Adrenal gland (tissue), 12 donors: Measurements from ENCODE around the gene IL31. TPM values are rescaled to one million over a fixed set of nuclear protein-coding genes. Genes with fewer than 3 reads are reported as not detected.

Experiments
- DNase-seq, 7 donors: peaks; one replicate each; pipeline ENCODE4 v3.0.0-alpha.2; 2019 to 2020
- H3K27ac ChIP-seq, 5 donors: fragments of 200-600 bp; sonication (generic) in 4 of 5; 1 replicate in 3 of 5; 2 replicates in 2 of 5; pipeline versions ENCODE4 v1.5.1 to v1.8.0; 2016 to 2020; ENCODE audit warnings: mild to moderate bottlenecking in 1 of 5
- H3K27me3 ChIP-seq: fragments of 200-600 bp; 2 replicates; pipeline ENCODE4 v1.8.0; 2021
- H3K36me3 ChIP-seq, 2 donors: fragments of 200-600 bp; replicated peaks in 1 of 2; 1 replicate in 1 of 2; 2 replicates in 1 of 2; pipeline versions ENCODE4 v1.5.1 to v1.8.0; 2018 to 2022
- H3K4me1 ChIP-seq, 2 donors: fragments of 200-600 bp; replicated peaks in 1 of 2; 1 replicate in 1 of 2; 2 replicates in 1 of 2; pipeline versions ENCODE4 v1.5.1 to v1.8.0; 2018 to 2021
- H3K4me3 ChIP-seq, 4 donors: fragments of 200-600 bp; sonication (generic) in 3 of 4; one replicate each; pipeline ENCODE4 v1.5.1; 2016 to 2018
- H3K9me3 ChIP-seq, 3 donors: fragments of 200-600 bp; sonication (generic) in 1 of 3; replicated peaks in 1 of 3; 1 replicate in 2 of 3; 2 replicates in 1 of 3; pipeline versions ENCODE4 v1.5.1 to v1.8.0; 2016 to 2021
- CTCF ChIP-seq, 6 experiments: fragments of 450-650 bp in 4 of 6; fragments of 200-600 bp in 2 of 6; sonication (generic) in 1 of 6; IDR thresholded peaks; 1 replicate in 5 of 6; 2 replicates in 1 of 6; pipeline versions ENCODE4 v1.5.1 to v1.8.0; 2016 to 2021; ENCODE audit warnings: antibody characterized with exemption in 6 of 6, mild to moderate bottlenecking in 2 of 6, moderate library complexity in 1 of 6
- POLR2A ChIP-seq, 2 donors: fragments of 450-650 bp; IDR thresholded peaks; one replicate each; pipeline ENCODE4 v1.6.1; 2017; ENCODE audit warnings: antibody characterized with exemption in 2 of 2, mild to moderate bottlenecking in 2 of 2, moderate library complexity in 1 of 2
- WGBS, 4 donors: extraction: QIAGEN DNeasy Blood & Tissue Kit in 2 of 4; methylation state at CpG; one replicate each; pipeline versions ENCODE4 v1.1.5 to v1.1.7; 2013 to 2017; 5-methylcytosine and 5-hydroxymethylcytosine counted together
- intact Hi-C, 2 donors: fragments of 100-400 bp; cut with DNase I; formaldehyde crosslinking; loops; one replicate each; pipeline versions ENCODE4 v1.14.1 to v1.15.0; 2022 to 2023
- polyA plus RNA-seq, 3 donors: library from polyadenylated mRNA; stranded (reverse); fragments of 200-250 nt in 2 of 3; fragments of 350-450 nt in 1 of 3; fragmentation: Illumina TruSeq in 1 of 3; extraction: RNeasy Lipid Tissue Mini Kit (QIAGEN cat#74804) in 1 of 3; gene quantifications; one replicate each; pipeline ENCODE4 v1.2.3, GENCODE V29; 2013 to 2014
- total RNA-seq, 9 donors: library from RNA; depleted of rRNA in 4 of 9; stranded (reverse); fragments of >200 nt in 4 of 9; fragments of 120-200 nt in 1 of 9; fragmentation: NEBNext Ultra II Directional in 1 of 9; extraction: Animal tissue kit (Norgen Biotek cat#: 25700) in 1 of 9; gene quantifications; one replicate each; pipeline versions ENCODE4 v1.1.0 to v1.2.4, GENCODE V29; 2013 to 2023
- donor health status: healthy with polysubstance abuse.
- donor health status: Bipolar disorder and iron deficiency.
- donor health status: DM: yes; HTN: yes; CAD: no.
- donor health status: DM: no; HTN: no; CAD: no.
- donor health status: DM: no; HTN: no; CAD: no.
- donor health status: DM: yes; HTN: yes; CAD: no.

IL31 gene
- total and polyA plus RNA-seq, 12 donors, result not detected

- H3K27me3 ChIP-seq, result peaks cover 15% of the 10 kb centered on the region
- intact Hi-C loops, result no loop called here
- 45 to 76% (median 67%) methylated on average over 1 of the region's 1 CpG for WGBS, 4 donors
These were observed 23.6 kb upstream of the IL31 start for GRCh38 chr12:122197612-122197966.

GRCh38 chr12:122195405-122195804, 21.4 kb upstream of the IL31 start:
- no peak for TF ChIP-seq POLR2A (IDR thresholded peaks at IDR 0.05)
- TF ChIP-seq CTCF (IDR thresholded peaks at IDR 0.05), result no peak
- DNase-seq, result no peak
- intact Hi-C loops, result no loop called here
- Histone ChIP-seq H3K27me3 (peaks cover under 1% of the 10 kb centered on the region), H3K27ac (no peak overlapping the region), H3K4me1 (no peaks in the 10 kb centered on the region), H3K9me3 (no peaks in the 10 kb centered on the region), H3K4me3 (no peak overlapping the region), H3K36me3 (no peaks in the 10 kb centered on the region)
- 74 to 89% (median 84%) methylated on average over 4 of the region's 4 CpGs for WGBS, 4 donors

More at GRCh38 chr12:122197612-122197966, 23.6 kb upstream of the IL31 start:
- TF ChIP-seq CTCF (IDR thresholded peaks at IDR 0.05), result no peak
- no peak for TF ChIP-seq POLR2A (IDR thresholded peaks at IDR 0.05)
- H3K36me3 ChIP-seq, result no peaks in the 10 kb centered on the region
- H3K4me3 ChIP-seq, result no peak overlapping the region
- no peaks in the 10 kb centered on the region for H3K9me3 ChIP-seq
- H3K4me1 ChIP-seq, result no peaks in the 10 kb centered on the region
- DNase-seq, result no peak
- H3K27ac ChIP-seq, result no peak overlapping the region

- 79 to 88% (median 81%) methylated on average over 1 of the region's 1 CpG for WGBS, 4 donors
- no peak for TF ChIP-seq POLR2A (IDR thresholded peaks at IDR 0.05)
- no peak for TF ChIP-seq CTCF (IDR thresholded peaks at IDR 0.05)
- H3K4me1 ChIP-seq, result no peaks in the 10 kb centered on the region
- H3K9me3 ChIP-seq, result no peaks in the 10 kb centered on the region
- H3K27me3 ChIP-seq, result no peaks in the 10 kb centered on the region
- H3K27ac ChIP-seq, result no peak overlapping the region
- H3K4me3 ChIP-seq, result no peak overlapping the region
- no peaks in the 10 kb centered on the region for H3K36me3 ChIP-seq
- no peak for DNase-seq
- intact Hi-C loops, result no loop called here
These were observed 20.8 kb upstream of the IL31 start for GRCh38 chr12:122194804-122195203.

GRCh38 chr12:122192441-122192840, 18.4 kb upstream of the IL31 start:
- DNase-seq, result no peak
- Histone ChIP-seq H3K4me1 (no peaks in the 10 kb centered on the region), H3K4me3 (no peak overlapping the region), H3K27me3 (no peaks in the 10 kb centered on the region), H3K36me3 (no peaks in the 10 kb centered on the region), H3K27ac (no peak overlapping the region), H3K9me3 (no peaks in the 10 kb centered on the region)
- WGBS, 4 donors, result 69 to 84% (median 75%) methylated on average over 8 to 11 of the region's 11 CpGs
- intact Hi-C loops, result loop anchor here in 1 of 2 donors (2.0 kb wide), 1 partner anchor 62 kb away; no protein-coding TSS in a partner anchor
- TF ChIP-seq CTCF (IDR thresholded peaks at IDR 0.05) (no peak), POLR2A (IDR thresholded peaks at IDR 0.05) (no peak)
